ENCODE results near the gene ZNF333.
"Not testable (repeated sequence)": the region's sequence is repeated elsewhere in the genome, so short reads cannot be mapped to it uniquely, and the experiment has no call there.

The ZNF333 gene

DNA sequence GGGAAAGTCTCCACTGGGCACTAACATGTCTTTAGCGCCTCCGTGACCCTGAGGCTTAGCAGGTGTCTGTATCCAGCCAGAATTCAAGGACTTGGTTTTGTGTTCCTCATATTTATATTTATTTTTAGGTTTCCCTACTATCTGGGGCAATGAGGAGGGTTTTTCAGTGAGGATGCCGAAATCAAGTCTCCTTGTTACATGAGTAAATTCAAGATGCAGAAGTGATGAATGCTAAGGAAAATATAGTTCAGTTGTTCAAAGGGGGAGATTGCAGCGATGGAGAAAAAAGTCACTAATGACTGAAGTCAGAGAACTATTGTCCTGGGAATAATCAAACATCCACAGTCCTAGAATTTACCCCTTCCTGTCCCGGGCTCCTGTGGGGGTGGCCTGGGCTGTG, 89.3 kb downstream of the ZNF333 start:
- Histone ChIP-seq H3K27ac (no peak overlapping the region), H3K4me3 (ENCODE audit: low read depth in 1 of 2, low read length in 1 of 2) (no peak overlapping the region), H3K9me3 (no peaks in the 10 kb centered on the region), H3K36me3 (no peaks in the 10 kb centered on the region), H3K27me3 (peaks cover 5% of the 10 kb centered on the region), H3K4me1 (ENCODE audit: control insufficient read depth in 1 of 2, insufficient read depth in 1 of 2, low read depth in 1 of 2, low read length in 1 of 2) (peaks cover 36 to 40% of the 10 kb centered on the region in 2 experiments)
- TF ChIP-seq, protein P1, sequence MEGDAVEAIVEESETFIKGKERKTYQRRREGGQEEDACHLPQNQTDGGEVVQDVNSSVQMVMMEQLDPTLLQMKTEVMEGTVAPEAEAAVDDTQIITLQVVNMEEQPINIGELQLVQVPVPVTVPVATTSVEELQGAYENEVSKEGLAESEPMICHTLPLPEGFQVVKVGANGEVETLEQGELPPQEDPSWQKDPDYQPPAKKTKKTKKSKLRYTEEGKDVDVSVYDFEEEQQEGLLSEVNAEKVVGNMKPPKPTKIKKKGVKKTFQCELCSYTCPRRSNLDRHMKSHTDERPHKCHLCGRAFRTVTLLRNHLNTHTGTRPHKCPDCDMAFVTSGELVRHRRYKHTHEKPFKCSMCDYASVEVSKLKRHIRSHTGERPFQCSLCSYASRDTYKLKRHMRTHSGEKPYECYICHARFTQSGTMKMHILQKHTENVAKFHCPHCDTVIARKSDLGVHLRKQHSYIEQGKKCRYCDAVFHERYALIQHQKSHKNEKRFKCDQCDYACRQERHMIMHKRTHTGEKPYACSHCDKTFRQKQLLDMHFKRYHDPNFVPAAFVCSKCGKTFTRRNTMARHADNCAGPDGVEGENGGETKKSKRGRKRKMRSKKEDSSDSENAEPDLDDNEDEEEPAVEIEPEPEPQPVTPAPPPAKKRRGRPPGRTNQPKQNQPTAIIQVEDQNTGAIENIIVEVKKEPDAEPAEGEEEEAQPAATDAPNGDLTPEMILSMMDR (IDR thresholded peaks at IDR 0.05), result no peak

DNA sequence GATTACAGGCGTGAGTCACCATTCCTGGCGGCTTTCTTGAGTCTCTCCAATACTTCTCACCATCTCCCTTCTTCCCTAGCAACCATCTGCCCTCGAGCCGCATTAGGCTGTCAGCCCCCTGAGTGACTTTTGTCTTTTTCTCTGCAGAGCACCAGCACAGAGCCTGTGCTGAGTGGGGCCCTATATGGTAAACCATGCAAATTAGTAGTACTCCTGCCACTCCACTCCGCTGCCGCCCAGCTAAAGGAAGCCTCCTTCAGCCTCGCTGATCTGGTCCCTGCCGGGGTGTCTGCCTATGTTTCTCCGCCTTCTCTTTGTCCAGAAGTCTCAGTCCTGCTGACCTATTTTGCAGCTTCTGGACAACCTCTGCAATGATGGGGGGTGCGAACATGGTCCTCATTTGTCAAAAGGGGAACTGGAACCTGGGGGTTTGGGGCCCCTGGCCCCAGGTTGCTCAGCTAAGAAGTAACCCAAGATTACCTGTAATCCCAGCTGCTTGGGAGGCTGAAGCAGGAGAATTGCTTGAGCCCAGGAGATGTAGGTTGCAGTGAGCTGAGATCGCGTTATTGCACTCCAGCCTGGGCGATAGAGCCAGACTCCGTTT, 90.9 kb downstream of the ZNF333 start:
- H3K9me3 ChIP-seq; H3K4me3 ChIP-seq (ENCODE audit: low read depth in 1 of 2, low read length in 1 of 2); H3K36me3 ChIP-seq; H3K27me3 ChIP-seq; H3K27ac ChIP-seq: not testable (repeated sequence)
- peaks cover 43 to 47% of the 10 kb centered on the region in 2 experiments for H3K4me1 ChIP-seq (ENCODE audit: control insufficient read depth in 1 of 2, insufficient read depth in 1 of 2, low read depth in 1 of 2, low read length in 1 of 2)

DNA sequence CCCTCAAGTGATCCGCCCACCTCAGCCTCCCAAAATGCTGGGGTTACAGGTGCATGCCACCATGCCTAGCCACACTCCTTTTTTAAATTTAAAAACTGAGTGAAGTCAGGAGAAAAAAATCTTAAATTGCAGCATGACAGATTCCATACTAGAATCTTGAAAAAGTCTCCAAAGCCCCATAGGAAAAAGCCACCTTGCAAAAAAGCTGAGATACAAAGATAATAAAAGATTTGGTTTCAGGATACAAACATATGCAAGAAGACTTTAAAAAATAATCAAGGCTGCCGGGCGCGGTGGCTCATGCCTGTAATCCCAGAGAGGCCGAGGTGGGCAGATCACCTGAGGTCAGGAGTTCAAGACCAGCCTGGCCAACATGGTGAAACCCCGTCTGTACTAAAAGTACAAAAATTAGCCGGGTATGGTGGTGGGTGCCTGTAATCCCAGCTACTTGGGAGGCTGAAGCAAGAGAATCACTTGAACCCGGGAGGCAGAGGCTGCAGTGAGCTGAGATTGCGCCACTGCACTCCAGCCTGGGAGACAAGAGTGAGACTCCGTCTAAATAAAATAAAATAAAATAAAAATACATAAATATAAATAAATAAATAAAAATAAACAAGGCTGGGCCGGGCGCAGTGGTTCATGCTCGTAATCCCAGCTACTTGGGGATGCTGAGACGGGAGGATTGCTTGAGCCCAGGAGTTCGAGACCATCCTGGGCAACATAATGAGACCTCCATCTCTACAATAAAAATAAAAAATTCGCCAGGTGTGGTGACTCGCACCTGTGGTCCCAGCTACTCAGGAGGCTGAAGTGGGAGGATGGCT, 92.1 kb downstream of the ZNF333 start:
- H3K4me1 ChIP-seq (ENCODE audit: control insufficient read depth in 1 of 2, insufficient read depth in 1 of 2, low read depth in 1 of 2, low read length in 1 of 2), result peaks cover 47 to 54% of the 10 kb centered on the region in 2 experiments
- H3K4me3 ChIP-seq (ENCODE audit: low read depth in 1 of 2, low read length in 1 of 2); H3K9me3 ChIP-seq; H3K27ac ChIP-seq; H3K36me3 ChIP-seq; H3K27me3 ChIP-seq: not testable (repeated sequence)

DNA sequence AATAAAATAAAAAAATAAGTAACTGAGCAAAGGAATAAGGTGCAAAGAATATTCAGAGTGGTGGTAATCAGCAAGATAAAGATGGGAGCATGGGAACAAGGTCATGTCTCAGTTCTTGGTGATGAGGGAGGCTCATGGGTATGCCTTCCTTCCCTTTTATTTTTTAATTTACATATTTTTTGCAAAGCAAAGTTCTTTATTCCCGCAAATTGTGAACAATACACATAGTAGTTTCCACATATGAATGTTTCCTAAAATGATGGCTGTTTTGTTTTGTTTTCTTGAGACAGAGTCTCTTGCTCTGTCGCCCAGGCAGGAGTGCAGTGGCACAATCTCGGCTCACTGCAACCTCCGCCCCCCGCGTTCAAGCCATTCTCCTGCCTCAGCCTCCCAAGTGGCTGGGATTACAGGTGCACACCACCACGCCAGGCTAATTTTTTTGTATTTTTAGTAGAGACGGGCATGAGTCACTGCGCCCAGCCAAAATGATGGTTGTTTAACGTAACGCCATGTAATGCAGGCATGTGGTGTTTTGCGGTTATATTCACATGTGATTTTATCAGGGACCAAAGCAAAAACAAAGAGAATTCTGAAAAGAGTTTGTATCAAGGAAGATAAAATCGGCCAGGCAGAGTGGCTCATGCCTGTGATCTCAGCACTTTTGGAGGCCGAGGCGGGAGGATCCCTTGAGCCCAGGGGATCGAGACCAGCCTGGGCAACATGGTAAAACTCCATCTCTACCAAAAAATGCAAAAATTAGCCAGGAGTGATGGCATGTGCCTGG, 93.0 kb downstream of the ZNF333 start:
- TF ChIP-seq, protein P1 (IDR thresholded peaks at IDR 0.05), result no peak
- peak overlapping the region; percentile 32 to 59 for H3K4me3 ChIP-seq (ENCODE audit: low read depth in 1 of 2, low read length in 1 of 2)
- peaks cover 53 to 59% of the 10 kb centered on the region in 2 experiments for H3K4me1 ChIP-seq (ENCODE audit: control insufficient read depth in 1 of 2, insufficient read depth in 1 of 2, low read depth in 1 of 2, low read length in 1 of 2)
- peak overlapping the region; percentile 94 for H3K27ac ChIP-seq
- no peaks in the 10 kb centered on the region for H3K36me3 ChIP-seq
- no peaks in the 10 kb centered on the region for H3K27me3 ChIP-seq
- H3K9me3 ChIP-seq, result no peaks in the 10 kb centered on the region
